Measurements from ENCODE around the gene SLC35E3. TPM values are rescaled to one million over a fixed set of nuclear protein-coding genes. Genes with fewer than 3 reads are reported as not detected.

The SLC35E3 gene
- polyA plus RNA-seq, 1 of the 3 experiments (the other 2 are of a cell fraction): 5.7 TPM

DNA sequence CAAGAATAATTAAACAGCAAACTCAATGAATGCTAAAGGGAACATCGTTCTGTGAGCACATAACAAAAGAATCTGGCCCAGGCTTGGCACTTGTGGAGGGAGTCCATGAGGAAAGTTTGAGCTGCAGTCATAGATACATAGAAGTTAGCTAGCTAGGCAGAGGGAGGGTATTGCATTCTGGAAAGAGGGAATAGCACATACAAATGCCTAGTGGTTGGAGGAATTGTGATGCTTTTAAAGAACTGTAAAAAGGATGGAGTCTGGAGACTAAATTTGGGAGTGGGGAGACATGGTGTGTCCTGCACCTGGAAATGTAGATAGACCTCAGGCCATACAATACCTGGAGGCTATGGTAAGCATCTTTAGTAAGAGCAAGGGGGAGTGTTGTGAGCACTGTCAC is 24.0 kb downstream of the SLC35E3 start:
- Histone ChIP-seq H3K4me1 (ENCODE audit: control insufficient read depth in 1 of 2, insufficient read depth in 2 of 2, low read depth in 1 of 2, low read length in 1 of 2) (no peaks in the 10 kb centered on the region; a peak in 1 of 4 replicates), H3F3A (replicated peaks; ENCODE audit: insufficient read depth) (peaks cover 3% of the 10 kb centered on the region), H3K9me2 (no peaks in the 10 kb centered on the region), H3K9me3 (no peaks in the 10 kb centered on the region), H2AFZ (ENCODE audit: low read depth) (no peak overlapping the region), H3K27me3 (ENCODE audit: insufficient read depth) (no peaks in the 10 kb centered on the region), H3K4me2 (no peak overlapping the region), H4K20me1 (ENCODE audit: insufficient read depth) (no peaks in the 10 kb centered on the region), H3K27ac (ENCODE audit: low read depth in 2 of 2, low read length in 1 of 2) (no peak overlapping the region), H3K36me3 (replicated peaks in 1 of 2; ENCODE audit: control insufficient read depth in 1 of 2, insufficient read depth in 2 of 2, low read length in 1 of 2) (peaks cover 0 to 11% of the 10 kb centered on the region in 2 experiments), H3K9ac (no peak overlapping the region), H3K4me3 (ENCODE audit: low read depth in 2 of 2, low read length in 1 of 2) (no peak overlapping the region), H3K79me2 (ENCODE audit: insufficient read depth) (no peaks in the 10 kb centered on the region)
- POLR2A ChIA-PET: no interaction called here
- TF ChIP-seq, protein P1, sequence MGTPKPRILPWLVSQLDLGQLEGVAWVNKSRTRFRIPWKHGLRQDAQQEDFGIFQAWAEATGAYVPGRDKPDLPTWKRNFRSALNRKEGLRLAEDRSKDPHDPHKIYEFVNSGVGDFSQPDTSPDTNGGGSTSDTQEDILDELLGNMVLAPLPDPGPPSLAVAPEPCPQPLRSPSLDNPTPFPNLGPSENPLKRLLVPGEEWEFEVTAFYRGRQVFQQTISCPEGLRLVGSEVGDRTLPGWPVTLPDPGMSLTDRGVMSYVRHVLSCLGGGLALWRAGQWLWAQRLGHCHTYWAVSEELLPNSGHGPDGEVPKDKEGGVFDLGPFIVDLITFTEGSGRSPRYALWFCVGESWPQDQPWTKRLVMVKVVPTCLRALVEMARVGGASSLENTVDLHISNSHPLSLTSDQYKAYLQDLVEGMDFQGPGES (IDR thresholded peaks at IDR 0.05; ENCODE audit: low read depth, low read length): no peak
- TF ChIP-seq ELF1 (IDR thresholded peaks at IDR 0.05) (no peak), RFX5 (IDR thresholded peaks at IDR 0.05; ENCODE audit: low read length) (no peak), FOSL2 (IDR thresholded peaks at IDR 0.05; ENCODE audit: borderline replicate concordance, low read depth) (no peak), RAD21 (IDR thresholded peaks at IDR 0.05; ENCODE audit: low read length) (no peak), SIN3A (IDR thresholded peaks at IDR 0.05; ENCODE audit: borderline replicate concordance, low read depth, low read length) (no peak), NFIC (IDR thresholded peaks at IDR 0.05; ENCODE audit: borderline replicate concordance) (no peak), JUND (IDR thresholded peaks at IDR 0.05) (no peak), POLR2AphosphoS5 (IDR thresholded peaks at IDR 0.05; ENCODE audit: low read depth, low read length) (no peak), SMC3 (IDR thresholded peaks at IDR 0.05; ENCODE audit: low read depth, low read length) (no peak), FOXJ3 (CRISPR knock-in tag; IDR thresholded peaks at IDR 0.05) (no peak)
- TF ChIP-seq, protein P2, sequence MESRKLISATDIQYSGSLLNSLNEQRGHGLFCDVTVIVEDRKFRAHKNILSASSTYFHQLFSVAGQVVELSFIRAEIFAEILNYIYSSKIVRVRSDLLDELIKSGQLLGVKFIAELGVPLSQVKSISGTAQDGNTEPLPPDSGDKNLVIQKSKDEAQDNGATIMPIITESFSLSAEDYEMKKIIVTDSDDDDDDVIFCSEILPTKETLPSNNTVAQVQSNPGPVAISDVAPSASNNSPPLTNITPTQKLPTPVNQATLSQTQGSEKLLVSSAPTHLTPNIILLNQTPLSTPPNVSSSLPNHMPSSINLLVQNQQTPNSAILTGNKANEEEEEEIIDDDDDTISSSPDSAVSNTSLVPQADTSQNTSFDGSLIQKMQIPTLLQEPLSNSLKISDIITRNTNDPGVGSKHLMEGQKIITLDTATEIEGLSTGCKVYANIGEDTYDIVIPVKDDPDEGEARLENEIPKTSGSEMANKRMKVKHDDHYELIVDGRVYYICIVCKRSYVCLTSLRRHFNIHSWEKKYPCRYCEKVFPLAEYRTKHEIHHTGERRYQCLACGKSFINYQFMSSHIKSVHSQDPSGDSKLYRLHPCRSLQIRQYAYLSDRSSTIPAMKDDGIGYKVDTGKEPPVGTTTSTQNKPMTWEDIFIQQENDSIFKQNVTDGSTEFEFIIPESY (IDR thresholded peaks at IDR 0.05; ENCODE audit: borderline replicate concordance, low read depth): no peak
- TF ChIP-seq, protein P3, sequence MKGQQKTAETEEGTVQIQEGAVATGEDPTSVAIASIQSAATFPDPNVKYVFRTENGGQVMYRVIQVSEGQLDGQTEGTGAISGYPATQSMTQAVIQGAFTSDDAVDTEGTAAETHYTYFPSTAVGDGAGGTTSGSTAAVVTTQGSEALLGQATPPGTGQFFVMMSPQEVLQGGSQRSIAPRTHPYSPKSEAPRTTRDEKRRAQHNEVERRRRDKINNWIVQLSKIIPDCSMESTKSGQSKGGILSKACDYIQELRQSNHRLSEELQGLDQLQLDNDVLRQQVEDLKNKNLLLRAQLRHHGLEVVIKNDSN (IDR thresholded peaks at IDR 0.05; ENCODE audit: borderline replicate concordance, low read depth): no peak
- TF ChIP-seq, protein P4, sequence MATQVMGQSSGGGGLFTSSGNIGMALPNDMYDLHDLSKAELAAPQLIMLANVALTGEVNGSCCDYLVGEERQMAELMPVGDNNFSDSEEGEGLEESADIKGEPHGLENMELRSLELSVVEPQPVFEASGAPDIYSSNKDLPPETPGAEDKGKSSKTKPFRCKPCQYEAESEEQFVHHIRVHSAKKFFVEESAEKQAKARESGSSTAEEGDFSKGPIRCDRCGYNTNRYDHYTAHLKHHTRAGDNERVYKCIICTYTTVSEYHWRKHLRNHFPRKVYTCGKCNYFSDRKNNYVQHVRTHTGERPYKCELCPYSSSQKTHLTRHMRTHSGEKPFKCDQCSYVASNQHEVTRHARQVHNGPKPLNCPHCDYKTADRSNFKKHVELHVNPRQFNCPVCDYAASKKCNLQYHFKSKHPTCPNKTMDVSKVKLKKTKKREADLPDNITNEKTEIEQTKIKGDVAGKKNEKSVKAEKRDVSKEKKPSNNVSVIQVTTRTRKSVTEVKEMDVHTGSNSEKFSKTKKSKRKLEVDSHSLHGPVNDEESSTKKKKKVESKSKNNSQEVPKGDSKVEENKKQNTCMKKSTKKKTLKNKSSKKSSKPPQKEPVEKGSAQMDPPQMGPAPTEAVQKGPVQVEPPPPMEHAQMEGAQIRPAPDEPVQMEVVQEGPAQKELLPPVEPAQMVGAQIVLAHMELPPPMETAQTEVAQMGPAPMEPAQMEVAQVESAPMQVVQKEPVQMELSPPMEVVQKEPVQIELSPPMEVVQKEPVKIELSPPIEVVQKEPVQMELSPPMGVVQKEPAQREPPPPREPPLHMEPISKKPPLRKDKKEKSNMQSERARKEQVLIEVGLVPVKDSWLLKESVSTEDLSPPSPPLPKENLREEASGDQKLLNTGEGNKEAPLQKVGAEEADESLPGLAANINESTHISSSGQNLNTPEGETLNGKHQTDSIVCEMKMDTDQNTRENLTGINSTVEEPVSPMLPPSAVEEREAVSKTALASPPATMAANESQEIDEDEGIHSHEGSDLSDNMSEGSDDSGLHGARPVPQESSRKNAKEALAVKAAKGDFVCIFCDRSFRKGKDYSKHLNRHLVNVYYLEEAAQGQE (IDR thresholded peaks at IDR 0.05; ENCODE audit: low read depth, low read length): no peak
- DNase-seq: no peak
- CTCF ChIA-PET: no interaction called here
- WGBS (ENCODE audit: low lambda C conversion rate): 93% methylated on average over 1 of the region's 1 CpG
